A673 (cell line): ENCODE data around the gene KCNIP2.

Source experiments
- CTCF ChIP-seq: fragments of 300-800, 200-600 bp; sonication (generic); conservative IDR thresholded peaks from 2 replicates; pipeline ENCODE4 v1.5.1; 2017; ENCODE audit warnings: low read depth, mild to moderate bottlenecking, antibody characterized with exemption, low read length, moderate library complexity, mixed read lengths
- EZH2 ChIP-seq: fragments of 200-600 bp; sonication (generic); IDR thresholded peaks from 2 replicates; pipeline ENCODE4 v1.6.1; 2017; ENCODE audit warnings: borderline replicate concordance, low read depth, mild to moderate bottlenecking, mixed read lengths, antibody characterized with exemption, low read length; ENCODE audit not compliant: poor library complexity, severe bottlenecking

- no peak for TF ChIP-seq CTCF
- TF ChIP-seq EZH2, result no peak
Observed at GRCh38 chr10:101818872-101819633, 24.5 kb downstream of the KCNIP2 start.
